NCI-H1105 (cell line): ENCODE results near the gene PRDM16.
A peak's percentile ranks its signal among the peaks of the same experiment; 100 is the strongest.

Source experiments
- DNase-seq: peaks from one replicate; lab custom pipeline; 2025; lab: John Stamatoyannopoulos, UW

The PRDM16 gene

GRCh38 chr1:3355894-3356826, 287.2 kb downstream of the PRDM16 start:
- no peak for DNase-seq

GRCh38 chr1:3356827-3357460, 287.9 kb downstream of the PRDM16 start:
- DNase-seq: no peak

- DNase-seq: no peak
Observed at GRCh38 chr1:3357526-3358297, 288.7 kb downstream of the PRDM16 start.

- peak; percentile 30 for DNase-seq
Observed at GRCh38 chr1:3359351-3359750, 290.3 kb downstream of the PRDM16 start.

GRCh38 chr1:3359756-3360440, 290.9 kb downstream of the PRDM16 start:
- DNase-seq: no peak

GRCh38 chr1:3360646-3361257, 291.7 kb downstream of the PRDM16 start:
- DNase-seq: no peak

GRCh38 chr1:3363023-3363422, 294.0 kb downstream of the PRDM16 start:
- DNase-seq: no peak

GRCh38 chr1:3363756-3364155, 294.8 kb downstream of the PRDM16 start:
- no peak for DNase-seq

GRCh38 chr1:3364551-3364950, 295.5 kb downstream of the PRDM16 start:
- no peak for DNase-seq

- DNase-seq: no peak
Observed at GRCh38 chr1:3364983-3365382, 296.0 kb downstream of the PRDM16 start.

GRCh38 chr1:3365523-3366125, 296.6 kb downstream of the PRDM16 start:
- DNase-seq: peak; percentile 6

- DNase-seq: no peak
Observed at GRCh38 chr1:3366126-3367051, 297.4 kb downstream of the PRDM16 start.

- no peak for DNase-seq
Observed at GRCh38 chr1:3367376-3367775, 298.4 kb downstream of the PRDM16 start.

- DNase-seq: no peak
Observed at GRCh38 chr1:3368059-3368458, 299.1 kb downstream of the PRDM16 start.

GRCh38 chr1:3368711-3369445, 299.9 kb downstream of the PRDM16 start:
- DNase-seq: no peak

- no peak for DNase-seq
Observed at GRCh38 chr1:3369446-3370076, 300.6 kb downstream of the PRDM16 start.

- no peak for DNase-seq
Observed at GRCh38 chr1:3370856-3371703, 302.1 kb downstream of the PRDM16 start.

GRCh38 chr1:3372317-3372716, 303.3 kb downstream of the PRDM16 start:
- DNase-seq: no peak
